ENCODE results near the gene MAU2.

- no peak for TF ChIP-seq EZH2 (IDR thresholded peaks at IDR 0.05; ENCODE audit: borderline replicate concordance, low read depth, low read length, poor library complexity, severe bottlenecking)
- TF ChIP-seq, protein P1, sequence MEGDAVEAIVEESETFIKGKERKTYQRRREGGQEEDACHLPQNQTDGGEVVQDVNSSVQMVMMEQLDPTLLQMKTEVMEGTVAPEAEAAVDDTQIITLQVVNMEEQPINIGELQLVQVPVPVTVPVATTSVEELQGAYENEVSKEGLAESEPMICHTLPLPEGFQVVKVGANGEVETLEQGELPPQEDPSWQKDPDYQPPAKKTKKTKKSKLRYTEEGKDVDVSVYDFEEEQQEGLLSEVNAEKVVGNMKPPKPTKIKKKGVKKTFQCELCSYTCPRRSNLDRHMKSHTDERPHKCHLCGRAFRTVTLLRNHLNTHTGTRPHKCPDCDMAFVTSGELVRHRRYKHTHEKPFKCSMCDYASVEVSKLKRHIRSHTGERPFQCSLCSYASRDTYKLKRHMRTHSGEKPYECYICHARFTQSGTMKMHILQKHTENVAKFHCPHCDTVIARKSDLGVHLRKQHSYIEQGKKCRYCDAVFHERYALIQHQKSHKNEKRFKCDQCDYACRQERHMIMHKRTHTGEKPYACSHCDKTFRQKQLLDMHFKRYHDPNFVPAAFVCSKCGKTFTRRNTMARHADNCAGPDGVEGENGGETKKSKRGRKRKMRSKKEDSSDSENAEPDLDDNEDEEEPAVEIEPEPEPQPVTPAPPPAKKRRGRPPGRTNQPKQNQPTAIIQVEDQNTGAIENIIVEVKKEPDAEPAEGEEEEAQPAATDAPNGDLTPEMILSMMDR (conservative IDR thresholded peaks at IDR 0.05; ENCODE audit: low read depth, low read length): no peak
Measured at GRCh38 chr19:19387108-19387507, 66.5 kb downstream of the MAU2 start.
